Tibial nerve (tissue), 4 donors: ENCODE measurements around the gene AHNAK.

Source experiments
- CTCF ChIP-seq, 5 experiments: fragments of 200-600 bp in 3 of 5; fragments of 450-650 bp in 2 of 5; sonication (generic) in 3 of 5; IDR thresholded peaks; one replicate each; pipeline ENCODE4 v1.5.1; 2016 to 2019; ENCODE audit warnings: antibody characterized with exemption in 5 of 5, mild to moderate bottlenecking in 3 of 5, moderate library complexity in 2 of 5
- EP300 ChIP-seq, 2 donors: sonication (generic); formaldehyde crosslinking; IDR thresholded peaks; one replicate each; pipeline ENCODE4 v1.6.1; 2017; ENCODE audit warnings: antibody characterized with exemption in 2 of 2, mild to moderate bottlenecking in 1 of 2
- POLR2A ChIP-seq, 2 donors: fragments of 450-650 bp; IDR thresholded peaks; one replicate each; pipeline ENCODE4 v1.6.1; 2017; ENCODE audit warnings: antibody characterized with exemption in 2 of 2, mild to moderate bottlenecking in 2 of 2, moderate library complexity in 2 of 2

- TF ChIP-seq CTCF (IDR thresholded peaks at IDR 0.05) (no peak), EP300 (IDR thresholded peaks at IDR 0.05) (no peak), POLR2A (IDR thresholded peaks at IDR 0.05) (no peak)
Observed at GRCh38 chr11:62421996-62422395, 124.6 kb downstream of the AHNAK start.
